Measurements from ENCODE around the gene GPR137C.
"Not testable (repeated sequence)": the region's sequence is repeated elsewhere in the genome, so short reads cannot be mapped to it uniquely, and the experiment has no call there.

The GPR137C gene

GRCh38 chr14:52553671-52554575, 1.3 kb downstream of the GPR137C start:
- Histone ChIP-seq H3K4me3 (ENCODE audit: low read depth, low read length) (peak overlapping the region; percentile 59), H3K79me2 (peaks cover 7% of the 10 kb centered on the region), H3K4me2 (ENCODE audit: low read length) (peak overlapping the region; percentile 69), H3K27me3 (ENCODE audit: control insufficient read depth, insufficient read depth, low read length) (no peaks in the 10 kb centered on the region), H3K36me3 (ENCODE audit: control insufficient read depth, insufficient read depth, low read length) (no peaks in the 10 kb centered on the region), H3K27ac (no peak overlapping the region), H3K9ac (no peak overlapping the region), H3K4me1 (peaks cover 4% of the 10 kb centered on the region), H3K9me3 (ENCODE audit: control insufficient read depth, low read length) (no peaks in the 10 kb centered on the region), H2AFZ (peak overlapping the region; percentile 91)
- TF ChIP-seq, protein P1, sequence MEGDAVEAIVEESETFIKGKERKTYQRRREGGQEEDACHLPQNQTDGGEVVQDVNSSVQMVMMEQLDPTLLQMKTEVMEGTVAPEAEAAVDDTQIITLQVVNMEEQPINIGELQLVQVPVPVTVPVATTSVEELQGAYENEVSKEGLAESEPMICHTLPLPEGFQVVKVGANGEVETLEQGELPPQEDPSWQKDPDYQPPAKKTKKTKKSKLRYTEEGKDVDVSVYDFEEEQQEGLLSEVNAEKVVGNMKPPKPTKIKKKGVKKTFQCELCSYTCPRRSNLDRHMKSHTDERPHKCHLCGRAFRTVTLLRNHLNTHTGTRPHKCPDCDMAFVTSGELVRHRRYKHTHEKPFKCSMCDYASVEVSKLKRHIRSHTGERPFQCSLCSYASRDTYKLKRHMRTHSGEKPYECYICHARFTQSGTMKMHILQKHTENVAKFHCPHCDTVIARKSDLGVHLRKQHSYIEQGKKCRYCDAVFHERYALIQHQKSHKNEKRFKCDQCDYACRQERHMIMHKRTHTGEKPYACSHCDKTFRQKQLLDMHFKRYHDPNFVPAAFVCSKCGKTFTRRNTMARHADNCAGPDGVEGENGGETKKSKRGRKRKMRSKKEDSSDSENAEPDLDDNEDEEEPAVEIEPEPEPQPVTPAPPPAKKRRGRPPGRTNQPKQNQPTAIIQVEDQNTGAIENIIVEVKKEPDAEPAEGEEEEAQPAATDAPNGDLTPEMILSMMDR (IDR thresholded peaks at IDR 0.05): no peak

DNA sequence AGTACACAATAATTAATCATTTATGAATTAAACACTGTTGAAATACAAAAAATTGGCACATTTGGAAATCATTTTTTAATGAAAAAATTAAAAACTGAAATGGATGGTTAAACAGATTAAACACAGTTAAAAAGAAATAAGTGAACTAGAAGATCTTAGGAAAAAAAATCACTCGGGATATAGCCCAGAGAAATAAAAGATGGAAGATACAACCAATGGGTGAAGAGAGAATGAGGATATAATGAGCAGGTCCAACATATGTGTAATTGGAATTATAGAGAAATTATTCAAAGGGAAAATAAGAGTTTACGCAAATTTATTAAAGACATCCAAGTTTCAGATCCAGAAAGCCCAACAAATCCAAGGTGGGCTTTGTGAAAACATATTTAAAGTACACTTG, 6.1 kb downstream of the GPR137C start:
- Histone ChIP-seq H3K79me2 (no peaks in the 10 kb centered on the region), H3K27me3 (ENCODE audit: control insufficient read depth, insufficient read depth, low read length) (no peaks in the 10 kb centered on the region), H3K36me3 (ENCODE audit: control insufficient read depth, insufficient read depth, low read length) (no peaks in the 10 kb centered on the region), H3K9me3 (ENCODE audit: control insufficient read depth, low read length) (no peaks in the 10 kb centered on the region), H3K27ac (no peak overlapping the region), H3K4me3 (ENCODE audit: low read depth, low read length) (no peak overlapping the region), H3K9ac (no peak overlapping the region), H3K4me1 (peaks cover 1% of the 10 kb centered on the region), H2AFZ (no peak overlapping the region), H3K4me2 (ENCODE audit: low read length) (no peak overlapping the region)
- TF ChIP-seq, protein P1 (IDR thresholded peaks at IDR 0.05): no peak

GRCh38 chr14:52563120-52563519, 10.5 kb downstream of the GPR137C start:
- no peaks in the 10 kb centered on the region for H3K9me3 ChIP-seq (ENCODE audit: control insufficient read depth, low read length)
- TF ChIP-seq, protein P1 (IDR thresholded peaks at IDR 0.05): no peak

GRCh38 chr14:52568454-52568853, 15.8 kb downstream of the GPR137C start:
- H3K4me3 ChIP-seq (ENCODE audit: low read depth, low read length); H3K27ac ChIP-seq; H3K36me3 ChIP-seq (ENCODE audit: control insufficient read depth, insufficient read depth, low read length); H2AFZ ChIP-seq; H3K4me2 ChIP-seq (ENCODE audit: low read length); H3K79me2 ChIP-seq; H3K4me1 ChIP-seq; H3K9me3 ChIP-seq (ENCODE audit: control insufficient read depth, low read length); H3K9ac ChIP-seq; H3K27me3 ChIP-seq (ENCODE audit: control insufficient read depth, insufficient read depth, low read length): not testable (repeated sequence)

More at GRCh38 chr14:52563120-52563519, 10.5 kb downstream of the GPR137C start:
- Histone ChIP-seq H3K9ac (no peak overlapping the region), H2AFZ (no peak overlapping the region), H3K79me2 (no peaks in the 10 kb centered on the region), H3K27me3 (ENCODE audit: control insufficient read depth, insufficient read depth, low read length) (no peaks in the 10 kb centered on the region), H3K36me3 (ENCODE audit: control insufficient read depth, insufficient read depth, low read length) (no peaks in the 10 kb centered on the region), H3K4me3 (ENCODE audit: low read depth, low read length) (no peak overlapping the region), H3K4me1 (no peaks in the 10 kb centered on the region), H3K4me2 (ENCODE audit: low read length) (no peak overlapping the region), H3K27ac (no peak overlapping the region)

DNA sequence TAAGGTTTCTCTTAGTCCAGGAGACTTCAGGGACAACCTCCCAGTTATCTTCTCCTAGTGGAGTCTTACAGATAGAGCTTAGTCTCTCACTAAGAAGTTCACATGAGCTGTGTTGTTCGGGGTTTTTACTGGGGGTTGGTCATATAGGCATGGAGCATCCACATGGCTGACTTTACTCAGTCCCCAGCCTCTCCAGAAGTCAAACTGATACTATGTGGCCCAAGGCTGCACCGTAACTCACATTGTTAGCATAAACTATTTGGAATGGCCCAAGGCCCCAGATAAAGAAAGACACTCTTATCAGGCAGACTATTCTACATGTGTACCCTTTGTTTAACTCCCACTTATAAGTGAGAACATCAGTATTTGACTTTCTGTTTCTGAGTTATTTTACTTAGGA, 23.2 kb downstream of the GPR137C start:
- no peak overlapping the region for H3K4me2 ChIP-seq (ENCODE audit: low read length)
- no peak overlapping the region for H2AFZ ChIP-seq
- no peaks in the 10 kb centered on the region for H3K79me2 ChIP-seq
- no peak overlapping the region for H3K9ac ChIP-seq
- no peaks in the 10 kb centered on the region for H3K27me3 ChIP-seq (ENCODE audit: control insufficient read depth, insufficient read depth, low read length)
- TF ChIP-seq, protein P1 (IDR thresholded peaks at IDR 0.05): no peak
- H3K9me3 ChIP-seq (ENCODE audit: control insufficient read depth, low read length): no peaks in the 10 kb centered on the region
- H3K27ac ChIP-seq: no peak overlapping the region
- H3K36me3 ChIP-seq (ENCODE audit: control insufficient read depth, insufficient read depth, low read length): no peaks in the 10 kb centered on the region
- no peaks in the 10 kb centered on the region for H3K4me1 ChIP-seq
- H3K4me3 ChIP-seq (ENCODE audit: low read depth, low read length): no peak overlapping the region
